Erythroblast (primary cell): ENCODE results near the gene MCAT.

Source experiments
- GATA1 ChIP-seq: IDR thresholded peaks from 2 replicates; pipeline ENCODE4 v1.6.1; 2011; ENCODE audit warnings: low read depth, mild to moderate bottlenecking, control low read depth, low read length, moderate library complexity
- POLR2A ChIP-seq: IDR thresholded peaks from 2 replicates; pipeline ENCODE4 v1.6.1; 2011; ENCODE audit warnings: mild to moderate bottlenecking, low read length

DNA sequence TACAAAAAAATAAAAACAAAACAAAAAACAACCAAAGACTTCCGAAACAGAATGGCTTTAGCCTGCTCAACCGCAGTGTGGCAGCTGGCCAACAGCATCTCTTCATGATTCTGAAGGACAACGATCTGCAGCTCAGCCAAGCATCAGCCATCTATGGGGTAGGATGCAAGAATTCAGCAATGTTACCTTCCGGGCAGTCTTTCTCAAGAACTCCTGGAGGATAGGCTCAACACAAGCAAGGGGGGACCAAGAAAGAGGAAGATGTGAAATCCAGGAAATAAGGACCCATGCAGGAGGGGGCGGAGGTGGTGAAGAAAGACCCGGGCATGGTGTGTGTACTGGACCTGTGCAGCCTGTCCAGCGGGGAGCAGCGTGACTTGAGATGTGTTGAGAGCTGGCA, 4.6 kb upstream of the MCAT start:
- TF ChIP-seq POLR2A (no peak), GATA1 (no peak)
